ENCODE data around the gene CHRM4. TPM values are rescaled to one million over a fixed set of nuclear protein-coding genes. Genes with fewer than 3 reads are reported as not detected.

The CHRM4 gene
- total RNA-seq, 1 donor from 2014 or later = 0.27 TPM

GRCh38 chr11:46385169-46386004, 6.2 kb downstream of the CHRM4 start:
- TF ChIP-seq CTCF (IDR thresholded peaks at IDR 0.05; ENCODE audit: insufficient read depth, low read depth, low read length) (no peak), EZH2 (IDR thresholded peaks at IDR 0.05; ENCODE audit: insufficient read depth, low read length) (no peak)
- no peak overlapping the region for H2AFZ ChIP-seq (ENCODE audit: low read depth, low read length)
- H3K4me1 ChIP-seq (ENCODE audit: insufficient read depth, low read length) = peaks cover 21% of the 10 kb centered on the region
- Mint-ChIP-seq H3K4me1 (ENCODE audit: low read depth, unreplicated experiment) (no peaks in the 10 kb centered on the region), H3K27me3 (ENCODE audit: low read depth, unreplicated experiment) (peaks cover 32% of the 10 kb centered on the region), H3K27ac (ENCODE audit: unreplicated experiment) (no peak overlapping the region), H3K9me3 (ENCODE audit: unreplicated experiment) (no peaks in the 10 kb centered on the region), H3K36me3 (ENCODE audit: low read depth, unreplicated experiment) (no peaks in the 10 kb centered on the region), H3K4me3 (ENCODE audit: unreplicated experiment) (no peak overlapping the region)
- H3K4me3 ChIP-seq (ENCODE audit: insufficient read depth, low read depth, low read length) = no peak overlapping the region
- H4K20me1 ChIP-seq (ENCODE audit: insufficient read depth, low read length) = peaks cover 28% of the 10 kb centered on the region
- DNase-seq (ENCODE audit: low read depth) = no peak
- H3K4me2 ChIP-seq (ENCODE audit: low read length) = no peak overlapping the region
- no peaks in the 10 kb centered on the region for H3K9me3 ChIP-seq (ENCODE audit: insufficient read depth, low read depth, low read length)
- H3K27me3 ChIP-seq (ENCODE audit: insufficient read depth, low read length) = peaks cover 22% of the 10 kb centered on the region
- no peaks in the 10 kb centered on the region for H3K36me3 ChIP-seq (ENCODE audit: insufficient read depth, low read length)
- H3K27ac ChIP-seq (ENCODE audit: low read depth, low read length) = no peak overlapping the region
- FAIRE-seq = no peak
- no peak overlapping the region for H3K9ac ChIP-seq (ENCODE audit: low read length)
- peaks cover 14% of the 10 kb centered on the region for H3K79me2 ChIP-seq (ENCODE audit: insufficient read depth, low read length)

- Histone ChIP-seq H3K9me3 (ENCODE audit: insufficient read depth, low read depth, low read length) (no peaks in the 10 kb centered on the region), H3K4me1 (ENCODE audit: insufficient read depth, low read length) (peaks cover 14% of the 10 kb centered on the region), H3K79me2 (ENCODE audit: insufficient read depth, low read length) (peaks cover 14% of the 10 kb centered on the region), H2AFZ (ENCODE audit: low read depth, low read length) (no peak overlapping the region), H3K4me3 (ENCODE audit: insufficient read depth, low read depth, low read length) (no peak overlapping the region), H3K27me3 (ENCODE audit: insufficient read depth, low read length) (peaks cover 13% of the 10 kb centered on the region), H3K9ac (ENCODE audit: low read length) (no peak overlapping the region), H3K36me3 (ENCODE audit: insufficient read depth, low read length) (no peaks in the 10 kb centered on the region), H3K4me2 (ENCODE audit: low read length) (no peak overlapping the region), H4K20me1 (ENCODE audit: insufficient read depth, low read length) (peaks cover 21% of the 10 kb centered on the region), H3K27ac (ENCODE audit: low read depth, low read length) (no peak overlapping the region)
- Mint-ChIP-seq H3K4me3 (ENCODE audit: unreplicated experiment) (no peak overlapping the region), H3K9me3 (ENCODE audit: unreplicated experiment) (no peaks in the 10 kb centered on the region), H3K27me3 (ENCODE audit: low read depth, unreplicated experiment) (peaks cover 29% of the 10 kb centered on the region), H3K27ac (ENCODE audit: unreplicated experiment) (no peak overlapping the region), H3K36me3 (ENCODE audit: low read depth, unreplicated experiment) (no peaks in the 10 kb centered on the region), H3K4me1 (ENCODE audit: low read depth, unreplicated experiment) (no peaks in the 10 kb centered on the region)
- TF ChIP-seq CTCF (IDR thresholded peaks at IDR 0.05; ENCODE audit: insufficient read depth, low read depth, low read length) (no peak), EZH2 (IDR thresholded peaks at IDR 0.05; ENCODE audit: insufficient read depth, low read length) (no peak)
- FAIRE-seq (no peak), DNase-seq (ENCODE audit: low read depth) (no peak)
Observed at GRCh38 chr11:46383974-46384701, 7.4 kb downstream of the CHRM4 start.
